ENCODE data around the gene SAGE1. TPM values are rescaled to one million over a fixed set of nuclear protein-coding genes. Genes with fewer than 3 reads are reported as not detected.

SAGE1 gene
- total and polyA plus RNA-seq, 9 of the 15 experiments (the other 6 are each of a cell fraction or from before 2014, with no cell fraction given), result 14.6 to 79.2 (median 29.3) TPM

- TF ChIP-seq GABPA (tag; conservative IDR thresholded peaks at IDR 0.05; ENCODE audit: low read depth) (no peak), THAP7 (CRISPR knock-in tag; IDR thresholded peaks at IDR 0.05) (no peak), TEAD4 (IDR thresholded peaks at IDR 0.05; ENCODE audit: low read length) (peak; percentile 100), TEAD4 (CRISPR knock-in tag; IDR thresholded peaks at IDR 0.05; ENCODE audit: borderline replicate concordance) (no peak), CEBPG (CRISPR knock-in tag; IDR thresholded peaks at IDR 0.05) (no peak), CEBPG (tag; conservative IDR thresholded peaks at IDR 0.05 in 1 of 2, IDR thresholded peaks at IDR 0.05 in 1 of 2) (no peak), ZNF318 (IDR thresholded peaks at IDR 0.05; ENCODE audit: borderline replicate concordance in 1 of 2, low read depth in 1 of 2) (no peak), MCM2 (IDR thresholded peaks at IDR 0.05; ENCODE audit: low read depth) (no peak), HIVEP1 (CRISPR knock-in tag; IDR thresholded peaks at IDR 0.05) (0 out of 2 replicates have a peak, but pooled peaks have one; percentile 9), SMARCA4 (IDR thresholded peaks at IDR 0.05) (peak; percentile 92), MTA2 (IDR thresholded peaks at IDR 0.05; ENCODE audit: low read depth) (peak; percentile 95), CXXC5 (CRISPR knock-in tag; IDR thresholded peaks at IDR 0.05) (peak; percentile 74), NR4A1 (CRISPR knock-in tag; IDR thresholded peaks at IDR 0.05) (no peak), NR4A1 (tag; IDR thresholded peaks at IDR 0.05) (0 out of 2 replicates have a peak, but pooled peaks have one; percentile 69), HNRNPLL (IDR thresholded peaks at IDR 0.05; ENCODE audit: low read depth, low read length, poor library complexity, severe bottlenecking) (no peak), ZNF23 (CRISPR knock-in tag; IDR thresholded peaks at IDR 0.05) (no peak), ZNF445 (CRISPR knock-in tag; IDR thresholded peaks at IDR 0.05; ENCODE audit: low read depth) (no peak), ZNF395 (CRISPR knock-in tag; IDR thresholded peaks at IDR 0.05) (peak; percentile 93), HES1 (IDR thresholded peaks at IDR 0.05; ENCODE audit: low read depth) (peak; percentile 93)
Observed at GRCh38 chrX:135914404-135914803, 20.9 kb downstream of the SAGE1 start (continued).
